A172 (cell line): ENCODE data around the gene BATF3. TPM values are rescaled to one million over a fixed set of nuclear protein-coding genes. Genes with fewer than 3 reads are reported as not detected.
A peak's percentile ranks its signal among the peaks of the same experiment; 100 is the strongest.

Source experiments
- DNase-seq: peaks from one replicate; pipeline ENCODE4 v3.0.0-alpha.2; 2015; ENCODE audit warnings: low spot score
- total RNA-seq: library from RNA; depleted of rRNA; stranded (reverse); fragments of >200 nt; shearing (Covaris generic); gene quantifications from 2 replicates; pipeline ENCODE4 v1.2.3, GENCODE V29; 2014

BATF3 gene
- total RNA-seq, 1 experiment from 2014 or later, result 1.6 TPM

DNA sequence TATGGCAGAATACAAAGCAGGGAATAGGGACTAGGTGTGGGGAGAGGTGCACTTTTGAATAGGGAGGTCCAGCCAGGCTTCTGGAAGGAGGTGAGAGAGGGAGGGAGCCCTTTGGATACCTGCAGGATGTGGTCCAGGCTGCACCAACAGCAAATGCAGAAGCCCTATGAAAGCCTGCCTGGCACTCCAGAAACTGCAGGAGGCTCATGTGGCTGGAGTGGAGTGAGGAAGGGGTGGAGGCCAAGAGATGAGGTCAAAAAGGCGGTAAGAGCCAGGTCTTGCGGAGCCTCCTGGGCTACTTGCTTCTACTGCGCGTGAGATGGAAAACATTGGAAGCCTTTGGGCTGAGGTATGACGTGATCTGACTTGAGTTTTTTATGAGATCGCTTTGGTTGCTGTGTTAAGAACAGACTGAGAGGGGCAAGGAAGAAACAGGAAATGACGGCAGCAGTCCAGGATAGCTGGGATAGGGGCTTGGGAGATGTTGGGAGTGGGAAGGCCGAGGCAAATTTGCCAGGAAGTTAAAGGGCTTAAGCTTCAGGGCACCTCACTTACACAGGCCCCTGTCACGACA, 4.4 kb upstream of the BATF3 start:
- DNase-seq, result no peak

DNA sequence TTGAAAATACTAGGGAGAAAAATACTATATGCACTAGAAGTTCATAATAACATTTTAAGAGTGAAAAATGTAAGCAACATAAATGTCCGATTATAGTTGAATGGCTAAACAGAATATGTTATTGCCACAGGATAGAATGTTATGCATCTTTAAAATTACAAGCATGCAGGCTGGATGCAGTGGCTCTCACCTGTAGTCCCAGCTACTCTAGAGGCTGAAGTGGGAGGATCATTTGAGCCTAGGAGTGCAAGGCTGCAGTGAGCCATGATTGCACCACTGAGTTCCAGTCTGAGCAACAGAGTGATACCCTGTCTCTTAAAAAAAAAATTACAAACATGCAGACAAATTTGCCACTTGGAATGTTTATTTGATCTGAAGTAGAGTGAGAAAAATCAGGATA, 3.0 kb upstream of the BATF3 start:
- no peak for DNase-seq

DNA sequence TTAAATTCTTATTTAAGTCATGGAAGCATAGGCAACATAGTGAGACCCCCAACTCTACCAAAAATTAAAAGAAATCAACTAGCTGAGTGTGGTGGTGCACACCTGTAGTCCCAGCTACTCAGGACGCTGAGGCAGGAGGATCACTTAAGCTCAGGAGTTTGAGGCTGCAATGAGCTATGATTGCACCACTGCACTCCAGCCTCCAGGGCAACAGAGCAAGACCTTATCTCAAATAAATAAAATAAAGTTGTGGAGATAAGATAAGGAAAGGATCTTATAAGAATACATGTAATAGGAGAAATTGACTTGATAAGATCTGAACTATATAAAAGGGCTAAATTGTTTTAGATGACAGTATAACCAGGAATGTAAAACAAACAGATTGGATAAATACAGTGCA, 2.3 kb upstream of the BATF3 start:
- DNase-seq, result no peak

- DNase-seq, result peak; percentile 33
Measured at GRCh38 chr1:212700892-212701819, 1.5 kb upstream of the BATF3 start.

DNA sequence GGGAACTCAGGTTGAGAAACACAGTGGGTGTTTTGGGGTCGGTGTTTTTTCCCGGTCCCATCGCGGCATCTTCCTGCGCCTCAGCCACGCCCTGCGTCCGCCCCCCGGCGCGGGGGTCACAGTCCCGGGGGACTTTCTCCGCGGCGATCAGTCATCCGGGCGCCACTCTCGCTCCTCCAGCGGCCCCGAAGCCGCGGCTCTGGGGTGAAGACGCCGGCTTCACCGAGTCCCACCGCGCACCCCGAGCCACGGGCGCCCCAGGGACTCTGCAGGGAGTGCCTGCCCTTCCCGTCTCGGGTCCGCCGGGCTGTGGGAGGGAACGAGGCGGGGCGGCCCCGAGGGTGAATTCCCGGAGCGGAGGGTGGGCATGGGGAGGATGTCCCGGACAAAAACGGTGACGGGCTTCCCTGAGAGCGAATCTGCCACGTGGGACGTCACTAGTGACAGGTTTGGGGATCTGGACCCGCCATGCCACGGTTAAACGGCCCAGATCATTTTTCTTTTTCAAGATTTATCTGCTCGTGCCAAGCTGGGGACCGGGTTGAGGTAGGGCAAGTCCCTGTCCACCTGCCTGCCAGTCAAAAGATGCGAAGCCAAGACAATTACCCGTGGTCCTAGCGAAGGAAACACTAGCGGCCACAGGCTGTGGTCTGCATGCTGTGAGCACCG, 717 bp upstream of the BATF3 start:
- DNase-seq, result no peak

GRCh38 chr1:212699104-212699624, 476 bp downstream of the BATF3 start:
- peak; percentile 40 for DNase-seq

DNA sequence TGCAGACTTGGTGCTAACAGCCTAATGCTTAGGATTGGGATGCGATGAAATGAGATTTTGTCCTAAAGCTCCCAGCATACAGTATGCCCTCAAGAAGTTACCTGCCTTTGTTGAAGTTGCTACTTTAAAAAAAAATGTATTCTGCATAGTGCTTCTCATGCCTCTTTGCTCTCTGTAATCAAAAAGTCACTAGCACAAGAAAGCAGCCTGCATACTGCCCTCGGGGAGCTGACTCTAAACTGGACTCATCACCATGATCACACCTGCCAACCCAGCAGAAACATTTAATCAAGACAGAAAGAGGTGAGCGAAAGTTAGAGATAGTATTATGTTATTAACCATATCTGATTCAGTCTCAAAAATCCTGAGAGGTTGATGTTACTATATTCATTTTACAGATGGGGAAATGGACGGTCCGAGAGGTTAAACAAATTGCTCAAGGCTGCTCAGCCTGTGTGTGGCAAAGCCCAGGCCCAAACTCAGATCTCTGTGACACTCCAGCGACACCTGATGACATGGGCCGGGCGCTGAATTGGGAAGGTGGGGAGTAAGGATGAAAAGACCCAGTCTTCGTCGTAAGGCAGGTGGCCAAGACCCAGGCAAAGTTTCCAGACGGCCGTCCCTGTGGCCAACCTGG, 1.1 kb downstream of the BATF3 start:
- DNase-seq, result no peak

DNA sequence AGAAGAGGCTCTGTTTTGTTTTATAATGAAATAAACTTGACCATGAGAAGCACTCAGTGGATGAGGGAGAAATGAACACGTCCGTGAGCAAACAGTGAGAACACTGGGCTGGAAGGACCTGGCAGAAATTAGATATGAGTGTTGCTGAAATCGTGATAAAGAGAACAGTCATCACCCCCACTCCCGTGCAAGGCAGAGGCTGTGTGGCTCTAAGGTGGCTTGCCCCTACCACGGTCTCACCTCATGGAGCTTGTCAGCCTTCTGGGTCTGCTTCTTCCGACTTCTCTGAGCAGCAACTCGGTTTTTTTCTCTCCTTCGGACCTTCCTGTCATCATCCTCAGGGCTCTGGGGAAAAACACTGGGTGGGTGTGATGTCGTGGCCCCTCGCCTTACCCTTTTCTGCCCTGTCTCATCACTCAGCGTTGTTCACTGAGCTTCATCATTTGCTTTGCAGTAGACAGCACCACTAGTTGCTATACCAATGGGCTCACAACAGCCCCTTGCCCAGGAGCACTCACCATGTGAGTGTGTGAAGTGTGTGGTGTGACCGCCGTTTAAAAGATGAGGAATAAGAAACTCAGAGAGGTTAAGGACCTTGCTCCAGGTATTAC, 2.8 kb downstream of the BATF3 start:
- DNase-seq, result no peak

- peak; percentile 67 for DNase-seq
Measured at GRCh38 chr1:212692774-212693644, 6.6 kb downstream of the BATF3 start.

DNA sequence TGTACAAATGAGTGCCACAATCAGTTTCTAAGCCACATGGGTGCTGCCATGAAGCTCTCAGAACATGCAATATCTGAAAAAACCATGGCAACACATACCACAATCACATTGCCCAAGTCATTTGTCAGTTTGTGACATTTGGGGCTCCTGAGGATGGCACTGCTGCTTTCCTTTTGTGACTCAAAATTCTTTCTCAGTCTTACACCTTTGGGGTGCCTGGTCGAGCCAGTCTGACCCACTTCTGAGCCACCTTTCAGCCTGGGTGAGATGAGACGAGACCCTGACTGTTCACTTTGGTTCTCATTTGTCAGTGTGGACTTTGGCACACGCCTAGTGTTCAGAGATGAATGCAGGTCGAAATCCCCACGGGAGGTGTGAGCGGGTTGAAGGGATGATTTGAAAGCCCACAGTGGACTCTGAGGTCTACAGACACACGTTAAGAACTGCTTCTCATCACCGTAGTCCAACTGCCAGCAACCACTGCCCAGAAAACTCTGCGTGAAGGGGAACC, 8.0 kb downstream of the BATF3 start:
- no peak for DNase-seq

DNA sequence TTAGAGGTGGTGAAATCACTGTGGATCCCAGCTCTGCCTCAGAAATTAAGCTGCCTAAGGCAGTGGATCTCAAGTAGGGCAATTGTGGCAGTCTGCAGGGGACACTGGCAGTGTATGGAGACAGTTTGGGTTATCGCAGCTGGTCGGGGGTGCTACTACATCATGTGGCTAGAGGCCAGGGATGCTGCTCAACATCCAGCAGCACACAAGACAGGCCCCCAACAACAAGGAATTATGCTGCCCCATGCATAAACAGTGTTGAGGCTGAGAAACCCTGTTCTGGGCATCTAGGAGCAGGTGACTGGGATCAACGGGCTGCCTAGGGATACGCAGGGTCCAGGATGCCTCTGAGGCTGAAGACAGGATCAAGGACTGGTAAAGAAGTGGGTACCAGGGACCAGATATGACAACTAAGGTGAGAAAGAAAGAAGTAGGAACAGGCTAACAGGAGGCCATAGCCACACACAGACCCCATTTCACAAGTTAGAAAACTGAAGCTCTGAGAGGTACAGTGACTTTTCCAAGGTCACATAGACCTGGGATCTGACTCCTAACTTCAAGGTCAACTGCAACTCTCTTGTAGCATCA, 8.7 kb downstream of the BATF3 start:
- no peak for DNase-seq

DNA sequence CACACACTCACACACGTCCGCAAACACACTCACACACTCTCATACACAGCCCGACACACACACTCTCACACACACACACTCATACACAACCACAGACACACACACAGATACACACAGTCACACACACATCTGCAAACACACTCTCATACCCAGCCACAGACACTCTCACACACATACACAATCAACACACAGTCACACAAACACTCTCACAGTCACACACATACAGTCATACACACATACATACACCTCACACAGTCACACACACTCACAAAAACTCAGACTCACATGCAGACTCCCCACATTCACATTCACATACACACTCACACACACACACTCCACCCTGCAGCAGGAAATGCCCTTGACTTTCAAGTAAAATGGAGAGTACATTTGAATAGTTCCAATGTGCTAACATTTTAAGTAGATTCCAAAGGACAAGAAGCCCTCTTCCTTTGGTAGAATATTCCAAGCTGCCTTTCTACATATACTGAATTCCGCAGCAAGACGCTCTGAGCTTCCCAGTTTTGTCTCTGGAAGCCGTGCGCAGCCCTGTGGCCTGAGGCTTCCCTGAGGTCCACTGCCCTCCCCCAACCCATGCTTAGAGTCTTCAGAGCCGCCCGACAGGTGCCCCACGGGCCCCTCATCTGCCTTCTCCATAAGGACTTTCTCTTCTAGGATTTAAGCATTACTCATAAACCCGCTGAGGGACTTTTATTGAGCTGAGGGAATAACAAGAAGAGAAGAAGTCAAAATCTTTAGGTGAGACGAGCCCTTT, 9.7 kb downstream of the BATF3 start:
- no peak for DNase-seq

- no peak for DNase-seq
Measured at GRCh38 chr1:212689196-212689725, 10.4 kb downstream of the BATF3 start.

DNA sequence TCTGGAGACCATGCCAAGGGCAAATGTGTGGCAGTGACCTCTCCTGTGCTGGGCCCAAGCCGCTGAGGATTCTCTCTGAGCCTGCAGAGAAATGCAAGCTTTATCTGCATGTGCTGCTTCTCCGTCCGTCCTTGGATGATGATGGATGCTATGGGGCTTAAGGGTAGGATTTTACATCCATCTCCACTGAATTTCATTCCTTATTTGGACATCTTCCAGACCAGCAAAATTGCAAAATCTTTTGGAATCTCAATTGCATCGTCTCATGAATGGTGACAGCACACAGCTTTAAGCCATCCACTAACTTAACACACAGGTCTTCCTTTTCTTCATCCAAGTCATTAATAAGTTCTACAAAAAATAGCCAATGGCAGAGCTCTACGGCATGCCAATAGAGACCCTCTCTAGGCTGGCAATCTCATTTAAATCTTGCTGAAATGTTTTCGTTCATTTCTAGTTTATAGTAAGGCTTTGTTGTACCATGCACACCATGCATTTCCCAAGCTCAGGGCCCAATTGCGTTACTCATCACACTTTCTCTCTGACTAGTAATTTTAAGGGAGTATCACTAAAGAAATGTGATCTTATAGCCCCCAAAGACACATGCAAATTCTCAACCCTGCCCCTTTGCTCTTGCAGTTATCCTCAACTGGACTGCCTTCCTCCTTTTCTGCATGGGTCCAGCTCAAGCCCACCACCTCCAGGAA, 11.1 kb downstream of the BATF3 start:
- no peak for DNase-seq

DNA sequence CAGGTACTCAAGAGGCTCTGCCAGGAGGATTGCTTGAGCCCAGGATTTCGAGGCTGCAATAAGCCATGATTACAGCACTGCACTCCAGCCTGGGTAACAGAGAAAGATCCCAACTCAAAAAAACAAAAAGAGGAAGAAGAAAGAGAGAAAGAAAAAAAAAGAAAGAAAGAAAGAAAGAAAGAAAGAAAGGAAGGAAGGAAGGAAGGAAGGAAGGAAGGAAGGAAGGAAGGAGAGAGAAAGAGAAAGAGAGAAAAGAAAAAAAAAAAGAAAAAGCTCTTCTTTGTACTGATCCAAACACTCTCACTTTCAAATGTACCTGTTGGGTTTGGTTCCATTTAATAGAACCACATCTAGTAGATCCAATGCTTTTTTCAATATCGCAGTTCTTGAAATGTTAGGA, 11.8 kb downstream of the BATF3 start:
- DNase-seq, result no peak

DNA sequence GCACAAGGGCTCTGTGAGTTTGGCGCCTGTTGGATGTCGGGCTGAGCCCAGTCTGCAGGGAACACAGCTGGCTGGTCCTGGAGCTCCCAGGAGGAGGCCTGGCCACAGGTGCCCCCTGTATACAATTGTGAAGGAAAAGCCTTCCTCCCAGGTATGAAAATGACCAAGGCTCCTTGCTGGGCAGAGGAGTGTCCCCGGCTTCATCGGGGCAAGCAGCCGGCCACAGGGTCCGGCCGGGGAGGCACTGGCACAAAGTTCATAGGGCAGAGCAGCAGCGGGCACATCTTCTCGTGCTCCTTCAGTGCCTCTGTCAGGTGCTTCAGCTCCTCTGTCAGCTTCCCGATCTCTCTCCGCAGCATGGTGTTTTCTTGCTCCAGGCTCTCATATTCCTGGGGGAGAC, 13.0 kb downstream of the BATF3 start:
- DNase-seq, result no peak

GRCh38 chr1:212686069-212686468, 13.6 kb downstream of the BATF3 start:
- no peak for DNase-seq

GRCh38 chr1:212685429-212685828, 14.2 kb downstream of the BATF3 start:
- DNase-seq, result no peak
